ENCODE results near the gene MMP2.
A peak's percentile ranks its signal among the peaks of the same experiment; 100 is the strongest.

MMP2 gene

GRCh38 chr16:55497558-55497957 lies 18.6 kb downstream of the MMP2 start:
- no peak for ATAC-seq

GRCh38 chr16:55498101-55498500 lies 19.1 kb downstream of the MMP2 start:
- no peak overlapping the region for H3K4me3 Mint-ChIP-seq
- no peak for ATAC-seq
- no peak overlapping the region for H3K27ac Mint-ChIP-seq
- no peaks in the 10 kb centered on the region for H3K36me3 Mint-ChIP-seq
- DNase-seq (ENCODE audit: low spot score in 2 of 2) = no peak
- peaks cover 10% of the 10 kb centered on the region for H3K4me1 Mint-ChIP-seq
- no peaks in the 10 kb centered on the region for H3K9me3 Mint-ChIP-seq

More at GRCh38 chr16:55497558-55497957, 18.6 kb downstream of the MMP2 start:
- Mint-ChIP-seq H3K4me1 (peaks cover 10% of the 10 kb centered on the region), H3K4me3 (no peak overlapping the region), H3K27ac (no peak overlapping the region), H3K9me3 (no peaks in the 10 kb centered on the region), H3K36me3 (no peaks in the 10 kb centered on the region)
- peak in 1 of 2 donors; percentile 29 for DNase-seq (ENCODE audit: low spot score in 2 of 2)

GRCh38 chr16:55499281-55499680 lies 20.3 kb downstream of the MMP2 start:
- peak in 1 of 2 donors; percentile 28 for DNase-seq (ENCODE audit: low spot score in 2 of 2)
- H3K27ac Mint-ChIP-seq = no peak overlapping the region
- no peaks in the 10 kb centered on the region for H3K9me3 Mint-ChIP-seq

GRCh38 chr16:55499951-55500529 lies 21.0 kb downstream of the MMP2 start:
- DNase-seq (ENCODE audit: low spot score in 2 of 2) (peak in 1 of 2 donors; percentile 45), ATAC-seq (peak; percentile 65)
- Mint-ChIP-seq H3K4me1 (peaks cover 10% of the 10 kb centered on the region), H3K4me3 (no peak overlapping the region), H3K27ac (no peak overlapping the region), H3K9me3 (no peaks in the 10 kb centered on the region), H3K36me3 (no peaks in the 10 kb centered on the region)

More at GRCh38 chr16:55499281-55499680, 20.3 kb downstream of the MMP2 start:
- Mint-ChIP-seq H3K36me3 (no peaks in the 10 kb centered on the region), H3K4me3 (no peak overlapping the region), H3K4me1 (peaks cover 10% of the 10 kb centered on the region)
- ATAC-seq = no peak

GRCh38 chr16:55500530-55501011 lies 21.6 kb downstream of the MMP2 start:
- Mint-ChIP-seq H3K4me1 (peaks cover 10% of the 10 kb centered on the region), H3K4me3 (no peak overlapping the region), H3K36me3 (no peaks in the 10 kb centered on the region), H3K9me3 (no peaks in the 10 kb centered on the region), H3K27ac (no peak overlapping the region)
- no peak for ATAC-seq
- peak in 1 of 2 donors; percentile 29 for DNase-seq (ENCODE audit: low spot score in 2 of 2)

- Mint-ChIP-seq H3K4me1 (peaks cover 10% of the 10 kb centered on the region), H3K9me3 (no peaks in the 10 kb centered on the region), H3K27ac (no peak overlapping the region), H3K4me3 (no peak overlapping the region), H3K36me3 (no peaks in the 10 kb centered on the region)
- DNase-seq (ENCODE audit: low spot score in 2 of 2) = peak in 1 of 2 donors; percentile 29
- ATAC-seq = no peak
Measured at GRCh38 chr16:55501549-55502322, 22.7 kb downstream of the MMP2 start.

GRCh38 chr16:55502801-55503366 lies 23.9 kb downstream of the MMP2 start:
- no peak overlapping the region for H3K4me3 Mint-ChIP-seq

GRCh38 chr16:55503726-55504550 lies 24.9 kb downstream of the MMP2 start:
- H3K9me3 Mint-ChIP-seq = peaks cover 3% of the 10 kb centered on the region
- no peaks in the 10 kb centered on the region for H3K36me3 Mint-ChIP-seq
- peak in 1 of 2 donors; percentile 17 for DNase-seq (ENCODE audit: low spot score in 2 of 2)
- H3K4me1 Mint-ChIP-seq = peaks cover 15% of the 10 kb centered on the region
- no peak overlapping the region for H3K4me3 Mint-ChIP-seq
- no peak for ATAC-seq
- no peak overlapping the region for H3K27ac Mint-ChIP-seq

More at GRCh38 chr16:55502801-55503366, 23.9 kb downstream of the MMP2 start:
- H3K36me3 Mint-ChIP-seq = no peaks in the 10 kb centered on the region
- H3K27ac Mint-ChIP-seq = no peak overlapping the region
- ATAC-seq (no peak), DNase-seq (ENCODE audit: low spot score in 2 of 2) (peak in 1 of 2 donors; percentile 22)
- no peaks in the 10 kb centered on the region for H3K9me3 Mint-ChIP-seq
- H3K4me1 Mint-ChIP-seq = peaks cover 10% of the 10 kb centered on the region

- Mint-ChIP-seq H3K27ac (no peak overlapping the region), H3K9me3 (peaks cover 3% of the 10 kb centered on the region), H3K4me1 (peaks cover 13% of the 10 kb centered on the region), H3K36me3 (no peaks in the 10 kb centered on the region), H3K4me3 (no peak overlapping the region)
- DNase-seq (ENCODE audit: low spot score in 2 of 2) (peak in 1 of 2 donors; percentile 18), ATAC-seq (no peak)
Measured at GRCh38 chr16:55505333-55506015, 26.5 kb downstream of the MMP2 start.

GRCh38 chr16:55506083-55506482 lies 27.1 kb downstream of the MMP2 start:
- peaks cover 12% of the 10 kb centered on the region for H3K4me1 Mint-ChIP-seq
- H3K36me3 Mint-ChIP-seq = no peaks in the 10 kb centered on the region
- H3K9me3 Mint-ChIP-seq = peaks cover 3% of the 10 kb centered on the region
- DNase-seq (ENCODE audit: low spot score in 2 of 2) (no peak), ATAC-seq (no peak)
- no peak overlapping the region for H3K27ac Mint-ChIP-seq
- H3K4me3 Mint-ChIP-seq = no peak overlapping the region

- Mint-ChIP-seq H3K4me3 (no peak overlapping the region), H3K4me1 (peaks cover 12% of the 10 kb centered on the region), H3K9me3 (peaks cover 3% of the 10 kb centered on the region), H3K36me3 (no peaks in the 10 kb centered on the region), H3K27ac (no peak overlapping the region)
- ATAC-seq (no peak), DNase-seq (ENCODE audit: low spot score in 2 of 2) (no peak)
Measured at GRCh38 chr16:55506708-55507107, 27.7 kb downstream of the MMP2 start.

- H3K4me3 Mint-ChIP-seq = peak overlapping the region; percentile 16
- ATAC-seq = no peak
- DNase-seq (ENCODE audit: low spot score in 2 of 2) = no peak
Measured at GRCh38 chr16:55508271-55508921, 29.4 kb downstream of the MMP2 start.

GRCh38 chr16:55508941-55509931 lies 30.2 kb downstream of the MMP2 start, which contains the start of gene LPCAT2:
TSS of gene LPCAT2 (plus strand) at chr16:55509072. CDS start at chr16:55509182, 110 bp downstream.
- peak within 1 kb of the TSS; percentile 16 for H3K4me3 Mint-ChIP-seq
- no peak within 1 kb of the TSS for H3K27ac Mint-ChIP-seq
- H3K4me1 Mint-ChIP-seq = peaks cover 12% of the 10 kb centered on the region
- H3K36me3 Mint-ChIP-seq = no peaks in the 10 kb centered on the region
- ATAC-seq = peak; percentile 69
- H3K9me3 Mint-ChIP-seq = peaks cover 7% of the 10 kb centered on the region
- peak in 1 of 2 donors; percentile 50 for DNase-seq (ENCODE audit: low spot score in 2 of 2)

More at GRCh38 chr16:55508271-55508921, 29.4 kb downstream of the MMP2 start:
- no peaks in the 10 kb centered on the region for H3K36me3 Mint-ChIP-seq
- H3K9me3 Mint-ChIP-seq = peaks cover 7% of the 10 kb centered on the region
- H3K27ac Mint-ChIP-seq = no peak overlapping the region
- H3K4me1 Mint-ChIP-seq = peaks cover 12% of the 10 kb centered on the region

All from stimulated activated effector memory CD8-positive, alpha-beta T cell treated with anti-CD3 and anti-CD28 coated beads, Interleukin-12 subunit alpha, Interleukin-12 subunit beta, amount 100 ng/mL, for 72 hours (primary cell).